DOHH2 (cell line): ENCODE results near the gene PALM.

ENCODE experiments used
- CTCF ChIP-seq: fragments of 200-600 bp; sonication (generic); IDR thresholded peaks from one replicate; pipeline ENCODE4 v1.5.1; 2014; ENCODE audit warnings: antibody characterized with exemption, mild to moderate bottlenecking, low read depth, low read length; ENCODE audit not compliant: poor library complexity, severe bottlenecking
- EZH2phosphoT487 ChIP-seq: fragments of 200-600 bp; sonication (generic); IDR thresholded peaks from 2 replicates; pipeline ENCODE4 v1.6.1; 2017; ENCODE audit warnings: borderline replicate concordance, mild to moderate bottlenecking, antibody characterized with exemption, low read length, moderate library complexity, mixed read lengths

GRCh38 chr19:792306-792885, 83.7 kb downstream of the PALM start:
- TF ChIP-seq CTCF (no peak), EZH2phosphoT487 (no peak)
